IPS DF 4.7 (cell line): ENCODE results near the gene ADAM19.
"Not testable (repeated sequence)": the region's sequence is repeated elsewhere in the genome, so short reads cannot be mapped to it uniquely, and the experiment has no call there.

Experiments used
- DNase-seq: peaks from one replicate; pipeline ENCODE4 v3.0.0-alpha.2; 2013; ENCODE audit warnings: low spot score; ENCODE audit errors: extremely low read depth

The ADAM19 gene

GRCh38 chr5:157491471-157491995 lies 84.0 kb downstream of the ADAM19 start:
- no peak for DNase-seq

- no peak for DNase-seq
Observed at GRCh38 chr5:157487358-157487757, 88.2 kb downstream of the ADAM19 start.

- no peak for DNase-seq
Observed at GRCh38 chr5:157486861-157487260, 88.7 kb downstream of the ADAM19 start.

- no peak for DNase-seq
Observed at GRCh38 chr5:157486221-157486681, 89.3 kb downstream of the ADAM19 start.

GRCh38 chr5:157485811-157486210 lies 89.8 kb downstream of the ADAM19 start:
- no peak for DNase-seq

- DNase-seq, result no peak
Observed at GRCh38 chr5:157485340-157485739, 90.2 kb downstream of the ADAM19 start.

- DNase-seq, result no peak
Observed at GRCh38 chr5:157484768-157485167, 90.8 kb downstream of the ADAM19 start.

- DNase-seq, result not testable (repeated sequence)
Observed at GRCh38 chr5:157482702-157483101, 92.9 kb downstream of the ADAM19 start.

GRCh38 chr5:157481666-157482065 lies 93.9 kb downstream of the ADAM19 start:
- no peak for DNase-seq

- DNase-seq, result no peak
Observed at GRCh38 chr5:157481265-157481664, 94.3 kb downstream of the ADAM19 start.

GRCh38 chr5:157479612-157480510 lies 95.7 kb downstream of the ADAM19 start:
- DNase-seq, result no peak

- DNase-seq, result no peak
Observed at GRCh38 chr5:157479166-157479565, 96.4 kb downstream of the ADAM19 start.

- DNase-seq, result no peak
Observed at GRCh38 chr5:157478726-157479125, 96.8 kb downstream of the ADAM19 start.

GRCh38 chr5:157477814-157478494 lies 97.6 kb downstream of the ADAM19 start:
- DNase-seq, result no peak

GRCh38 chr5:157476702-157477408 lies 98.7 kb downstream of the ADAM19 start:
- DNase-seq, result no peak

- DNase-seq, result no peak
Observed at GRCh38 chr5:157475432-157475831, 100.1 kb downstream of the ADAM19 start.

- no peak for DNase-seq
Observed at GRCh38 chr5:157473383-157474320, 101.9 kb downstream of the ADAM19 start.

- no peak for DNase-seq
Observed at GRCh38 chr5:157471709-157472108, 103.9 kb downstream of the ADAM19 start.

GRCh38 chr5:157470631-157471030 lies 104.9 kb downstream of the ADAM19 start:
- DNase-seq, result no peak

GRCh38 chr5:157469687-157470086 lies 105.9 kb downstream of the ADAM19 start:
- no peak for DNase-seq
